ENCODE data around the gene SLC10A7. TPM values are rescaled to one million over a fixed set of nuclear protein-coding genes. Genes with fewer than 3 reads are reported as not detected.

Gene SLC10A7
- total RNA-seq, 1 experiment from 2014 or later: 11.7 TPM

DNA sequence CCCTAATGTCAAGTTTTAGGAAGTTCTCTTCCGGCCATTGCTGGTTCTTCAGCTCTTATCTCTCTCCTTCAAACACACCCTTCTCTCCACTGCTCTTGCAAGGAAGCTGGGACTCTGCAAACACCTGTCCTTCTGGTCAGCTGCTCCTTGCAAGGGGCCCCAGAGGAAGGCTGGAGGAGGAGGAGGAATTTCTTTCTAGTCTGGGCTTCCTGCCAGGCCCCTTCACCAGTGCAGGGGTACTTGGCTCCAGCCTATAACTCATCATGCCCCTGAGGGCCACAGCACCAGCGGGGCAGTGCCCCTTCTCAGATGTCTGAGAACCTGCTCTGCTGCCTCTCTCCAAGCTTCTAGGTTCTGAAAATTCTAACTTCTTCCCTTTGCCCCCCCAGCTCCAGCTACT lies 260.7 kb downstream of the SLC10A7 start:
- no peak for DNase-seq (ENCODE audit: low spot score)

DNA sequence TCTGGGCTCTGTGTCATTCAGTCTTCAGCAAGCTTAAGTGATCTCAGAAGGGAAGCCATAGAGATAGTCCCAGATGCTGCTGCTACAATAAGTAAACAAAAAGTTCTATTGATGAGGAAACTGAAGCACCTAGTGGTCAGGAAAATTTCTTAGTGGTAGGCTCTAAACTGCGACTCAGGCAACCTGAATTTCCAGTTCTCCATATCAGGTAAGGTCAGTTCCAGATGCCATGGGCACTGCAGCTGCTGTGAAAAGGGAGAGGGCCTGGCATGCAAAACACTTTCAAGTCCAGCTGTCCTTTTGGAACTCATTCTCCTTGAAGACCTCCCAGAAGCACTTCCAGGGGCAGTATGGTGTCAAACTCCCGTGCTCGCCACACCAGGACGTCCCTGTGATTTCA lies 261.2 kb downstream of the SLC10A7 start:
- no peak for DNase-seq (ENCODE audit: low spot score)

DNA sequence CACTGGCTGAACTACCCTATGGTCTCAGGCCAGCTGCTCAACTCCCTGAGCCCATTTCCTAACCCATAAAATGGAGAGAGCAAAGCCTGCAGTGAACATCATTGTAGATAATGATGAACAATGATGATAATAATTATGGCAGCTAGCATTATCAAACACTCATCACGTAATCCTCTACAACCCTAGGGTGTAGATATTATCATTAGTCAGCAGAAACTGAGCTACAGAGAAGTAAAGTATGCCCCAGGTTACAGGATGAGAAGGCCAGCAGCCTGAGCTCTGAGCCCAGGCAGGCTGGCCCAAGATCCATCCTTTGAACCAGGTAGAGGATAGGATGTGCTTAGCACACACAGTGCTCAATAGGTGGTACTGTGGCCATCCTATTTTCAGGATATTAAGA lies 264.2 kb downstream of the SLC10A7 start:
- no peak for DNase-seq (ENCODE audit: low spot score)

DNA sequence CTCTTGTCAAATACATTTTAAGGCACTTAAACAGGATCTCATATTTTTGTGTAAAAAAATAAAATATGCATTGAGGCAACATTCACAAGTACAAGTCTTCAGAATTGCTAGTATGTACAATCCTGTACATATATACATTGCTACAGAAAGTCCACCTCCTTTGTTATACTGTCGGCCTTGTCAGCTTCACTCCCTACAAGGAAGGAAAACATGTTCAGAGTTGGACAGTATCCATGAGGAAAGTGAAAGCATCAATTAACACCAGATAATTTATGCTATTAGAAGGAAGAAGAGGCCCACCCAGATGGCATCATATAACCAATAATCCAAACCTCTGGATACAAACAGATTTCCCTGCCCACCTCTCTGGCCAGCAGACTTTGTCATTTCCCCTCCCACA lies 265.4 kb downstream of the SLC10A7 start:
- no peak for DNase-seq (ENCODE audit: low spot score)

- DNase-seq (ENCODE audit: low spot score): no peak
Measured at GRCh38 chr4:146255874-146256273, 265.9 kb downstream of the SLC10A7 start.

DNA sequence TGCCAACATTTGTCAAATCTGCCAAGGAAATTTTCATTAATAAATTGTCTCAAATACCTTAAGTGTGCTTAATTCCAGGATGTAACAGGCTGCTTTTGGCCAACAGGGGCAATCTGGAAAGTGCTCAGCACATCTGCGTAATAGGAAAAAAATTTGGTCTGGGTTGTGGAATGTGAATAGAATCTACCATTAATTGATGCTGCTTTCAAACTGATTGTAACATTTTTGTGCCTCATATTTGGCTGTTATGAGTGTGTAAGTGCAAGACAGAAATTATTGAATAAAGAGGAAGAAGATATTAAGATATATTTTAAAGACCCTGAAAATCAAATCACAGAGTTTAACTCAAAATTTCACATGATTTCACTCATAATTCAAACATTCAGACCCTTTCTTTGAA lies 266.3 kb downstream of the SLC10A7 start:
- DNase-seq (ENCODE audit: low spot score): no peak

DNA sequence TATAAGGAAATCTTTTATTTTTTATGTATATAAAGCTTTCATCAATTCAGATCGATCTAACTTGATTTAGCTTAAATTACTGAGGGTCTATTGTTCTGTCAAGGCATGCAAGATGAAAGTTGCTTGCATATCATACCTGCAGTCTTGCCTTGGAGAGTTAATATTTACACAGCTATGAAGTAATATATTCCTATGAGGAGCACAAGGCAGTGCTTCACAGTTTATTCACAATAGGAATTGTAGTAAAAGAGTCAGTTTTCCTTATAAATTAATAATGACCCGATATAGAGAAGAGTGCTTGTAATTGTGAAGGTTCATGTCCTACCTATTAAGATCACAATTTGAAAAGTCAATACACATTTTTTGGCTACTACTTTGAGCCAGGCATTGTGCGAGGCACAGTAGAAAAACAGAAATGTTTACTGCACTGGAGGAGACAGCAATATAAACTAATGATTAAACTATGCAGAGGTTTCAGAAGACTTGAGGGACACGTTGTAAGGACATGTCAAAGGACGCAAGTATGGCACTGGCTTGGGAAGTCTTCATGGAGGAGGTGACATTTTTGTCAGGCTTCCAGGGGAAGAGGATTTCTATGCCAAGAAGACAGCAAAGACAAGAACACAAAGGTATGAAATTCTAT lies 268.6 kb downstream of the SLC10A7 start:
- DNase-seq (ENCODE audit: low spot score): no peak

- no peak for DNase-seq (ENCODE audit: low spot score)
Measured at GRCh38 chr4:146247356-146247755, 274.4 kb downstream of the SLC10A7 start.

DNA sequence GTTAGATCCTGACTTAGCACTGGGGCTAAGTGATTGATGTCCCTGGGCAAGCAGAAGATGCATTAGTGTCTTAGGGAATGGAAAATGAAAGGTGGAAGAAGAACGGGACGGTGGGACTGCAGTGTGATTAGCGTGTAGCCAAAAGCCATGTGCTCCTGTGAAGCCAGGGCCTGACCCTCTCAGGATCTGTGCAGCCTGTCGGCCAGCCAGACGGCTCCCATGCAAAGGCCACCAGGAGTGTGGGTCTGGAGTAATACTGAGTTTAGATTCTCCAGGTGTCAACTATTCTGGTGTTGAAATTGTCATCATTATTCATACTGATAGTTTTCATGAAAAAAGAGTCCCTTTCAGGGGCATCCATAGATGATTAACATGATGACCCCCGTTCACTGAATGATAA lies 275.4 kb downstream of the SLC10A7 start:
- no peak for DNase-seq (ENCODE audit: low spot score)

- DNase-seq (ENCODE audit: low spot score): no peak
Measured at GRCh38 chr4:146245850-146246249, 275.9 kb downstream of the SLC10A7 start.

DNA sequence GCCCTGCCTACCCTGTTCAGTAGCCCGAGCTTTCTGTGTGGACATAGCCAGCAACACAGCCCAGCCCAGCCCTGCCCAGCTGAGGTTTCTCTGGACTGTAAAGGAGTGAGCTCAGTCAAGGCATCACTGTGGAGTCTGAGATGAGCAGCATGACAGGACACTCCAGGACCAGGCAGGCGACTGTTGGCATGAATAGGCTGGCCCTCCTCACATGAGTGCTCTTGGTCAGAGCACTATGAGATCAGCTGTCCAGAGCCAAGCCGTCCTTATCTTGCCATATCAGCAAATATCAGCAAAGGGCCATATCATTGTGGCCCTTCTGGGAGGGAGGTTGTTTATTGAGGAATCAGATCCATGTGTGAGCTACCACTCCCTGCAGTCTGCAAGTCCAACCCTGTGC lies 276.5 kb downstream of the SLC10A7 start:
- no peak for DNase-seq (ENCODE audit: low spot score)

GRCh38 chr4:146244496-146244895 lies 277.2 kb downstream of the SLC10A7 start:
- DNase-seq (ENCODE audit: low spot score): no peak

DNA sequence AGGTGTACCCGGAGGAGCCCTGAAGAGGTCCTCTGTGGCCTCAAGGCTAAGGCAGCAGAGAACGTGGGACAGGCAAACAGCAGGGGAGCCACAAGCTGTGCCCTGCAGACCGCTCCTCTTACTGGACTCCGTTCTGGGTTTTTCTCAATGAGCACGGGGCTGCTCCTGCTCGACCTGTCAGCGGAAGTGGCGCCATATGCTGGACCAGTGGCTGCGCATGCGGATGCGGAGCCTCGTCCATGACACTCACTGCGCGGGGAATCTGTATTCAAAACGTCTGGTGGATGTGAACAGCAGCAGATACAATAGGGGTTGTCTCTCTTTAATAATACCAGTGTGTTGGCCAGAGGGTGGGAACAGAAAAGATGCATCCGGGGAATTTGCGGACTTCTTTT lies 277.9 kb downstream of the SLC10A7 start:
- DNase-seq (ENCODE audit: low spot score): no peak

- DNase-seq (ENCODE audit: low spot score): no peak
Measured at GRCh38 chr4:146243141-146243882, 278.4 kb downstream of the SLC10A7 start.

DNA sequence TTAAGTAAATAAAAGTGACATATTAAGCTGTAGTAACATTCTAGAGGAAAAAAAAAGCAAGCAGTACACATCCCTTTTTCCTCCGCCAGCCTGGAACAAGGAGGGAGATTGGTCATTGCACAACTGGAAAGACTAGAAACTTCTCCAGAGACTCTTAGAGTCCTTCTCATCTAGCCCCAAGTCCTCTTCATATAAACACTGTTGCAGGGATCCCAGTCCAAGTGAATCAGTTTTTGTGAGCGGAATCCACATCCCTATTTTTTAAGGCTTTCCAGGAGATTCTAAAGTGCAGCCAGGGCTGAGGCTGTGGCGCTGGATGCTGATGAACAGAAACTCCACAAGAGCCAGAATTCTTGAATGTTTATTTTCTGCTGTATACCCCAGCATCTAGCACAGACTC lies 283.6 kb downstream of the SLC10A7 start:
- no peak for DNase-seq (ENCODE audit: low spot score)

GRCh38 chr4:146237092-146237491 lies 284.6 kb downstream of the SLC10A7 start:
- DNase-seq (ENCODE audit: low spot score): no peak

DNA sequence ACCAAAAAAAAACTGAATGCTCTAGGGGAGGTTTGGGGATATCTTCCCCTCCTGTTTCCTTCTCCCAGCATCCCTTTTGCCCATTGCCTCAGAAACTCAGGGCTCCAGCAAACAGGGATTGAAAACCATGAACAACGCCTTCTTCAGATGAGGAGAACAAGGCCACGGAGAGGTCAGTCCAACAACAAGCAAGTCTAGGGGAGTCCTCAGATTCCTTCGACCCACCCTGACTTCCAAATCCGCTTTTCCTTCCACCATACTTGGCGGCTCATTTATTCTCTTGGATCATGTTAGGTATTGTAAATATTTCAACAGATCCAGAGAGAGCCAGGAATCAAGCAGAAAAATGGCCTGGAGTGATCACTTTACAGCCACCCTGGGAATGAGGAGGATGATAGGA lies 285.5 kb downstream of the SLC10A7 start:
- DNase-seq (ENCODE audit: low spot score): no peak

- DNase-seq (ENCODE audit: low spot score): peak; percentile 31
Measured at GRCh38 chr4:146235654-146236177, 286.0 kb downstream of the SLC10A7 start.

GRCh38 chr4:146232131-146232722 lies 289.5 kb downstream of the SLC10A7 start:
- DNase-seq (ENCODE audit: low spot score): no peak

DNA sequence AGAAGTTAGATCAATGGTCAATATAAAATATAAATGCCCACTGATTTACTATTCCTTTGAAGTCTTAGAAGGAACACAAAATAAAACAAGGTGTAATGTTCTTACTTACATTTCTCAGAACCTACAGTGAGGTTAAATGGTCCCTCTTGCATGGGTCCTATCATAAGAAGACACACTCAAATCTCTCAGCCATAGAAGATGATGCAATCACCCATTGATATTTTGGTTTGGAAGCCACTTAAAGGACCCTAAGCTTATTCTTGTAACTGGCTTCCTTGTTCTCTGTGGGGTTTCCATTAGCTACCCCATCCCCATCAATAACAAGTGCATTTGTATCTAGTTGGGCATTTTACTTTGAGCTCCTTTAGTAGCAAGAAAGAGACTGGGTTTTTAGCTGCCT lies 292.3 kb downstream of the SLC10A7 start:
- no peak for DNase-seq (ENCODE audit: low spot score)

DNA sequence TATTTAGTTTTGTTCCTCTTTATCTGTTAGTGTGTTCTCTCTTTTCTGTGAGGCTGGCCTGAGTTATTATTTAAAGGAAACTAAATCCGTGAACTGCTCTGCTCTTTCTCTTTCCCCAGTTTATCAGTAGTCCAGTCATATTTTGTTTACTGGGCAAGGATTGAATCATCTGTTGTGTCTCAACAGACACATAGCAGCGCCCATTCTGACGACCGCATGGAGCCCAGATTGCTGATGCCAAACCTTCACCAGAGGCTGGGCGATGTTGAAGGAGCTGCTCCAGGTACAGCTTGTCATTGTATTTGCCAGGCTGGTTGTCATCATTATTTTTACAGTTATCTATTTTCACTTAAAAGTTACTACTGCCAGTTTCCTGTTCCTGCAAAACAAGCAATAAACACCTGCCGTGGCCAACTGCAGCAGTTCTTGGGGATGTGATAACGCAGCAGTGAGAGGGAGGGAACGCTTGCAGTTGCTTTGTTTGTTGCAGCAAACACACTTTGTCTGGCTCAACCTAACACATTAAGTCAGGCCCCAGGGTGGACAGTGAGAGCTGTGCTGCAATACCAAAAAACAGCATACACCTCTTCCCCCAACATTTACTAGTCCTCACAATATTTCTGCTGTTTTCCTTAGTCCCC lies 297.3 kb downstream of the SLC10A7 start:
- peak; percentile 38 for DNase-seq (ENCODE audit: low spot score)

DNA sequence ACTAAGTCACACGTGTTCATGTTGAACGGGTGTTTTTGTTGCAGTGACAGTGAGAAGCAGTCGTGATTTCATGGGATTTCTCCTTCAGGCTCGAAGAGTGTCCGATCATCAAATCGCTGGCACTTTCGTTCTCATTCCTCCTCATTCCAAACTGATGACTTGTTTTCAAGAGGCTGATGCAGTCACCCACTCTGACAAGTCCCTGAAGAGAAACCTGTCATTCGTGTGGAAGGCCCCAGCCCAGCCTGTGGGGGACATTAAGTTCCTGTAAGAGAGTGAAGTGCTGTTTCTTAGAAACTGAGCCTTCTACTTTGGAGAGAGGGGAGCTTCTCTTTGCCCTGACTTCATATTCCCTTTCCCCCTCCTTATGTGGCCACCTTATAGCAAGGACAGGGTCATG lies 299.4 kb downstream of the SLC10A7 start:
- peak; percentile 57 for DNase-seq (ENCODE audit: low spot score)

GRCh38 chr4:146214238-146214637 lies 307.5 kb downstream of the SLC10A7 start, which contains the start of gene REELD1:
TSS of gene REELD1 (plus strand) at chr4:146214538. CDS start at chr4:146216953, 2,415 bp downstream.
- no peak for DNase-seq (ENCODE audit: low spot score)
